ENCODE measurements around the gene MAB21L4. TPM values are rescaled to one million over a fixed set of nuclear protein-coding genes. Genes with fewer than 3 reads are reported as not detected.
A peak's percentile ranks its signal among the peaks of the same experiment; 100 is the strongest.

Gene MAB21L4
- total RNA-seq, 6 experiments from 2014 or later, result 3.7 to 17.0 (median 5.2) TPM

DNA sequence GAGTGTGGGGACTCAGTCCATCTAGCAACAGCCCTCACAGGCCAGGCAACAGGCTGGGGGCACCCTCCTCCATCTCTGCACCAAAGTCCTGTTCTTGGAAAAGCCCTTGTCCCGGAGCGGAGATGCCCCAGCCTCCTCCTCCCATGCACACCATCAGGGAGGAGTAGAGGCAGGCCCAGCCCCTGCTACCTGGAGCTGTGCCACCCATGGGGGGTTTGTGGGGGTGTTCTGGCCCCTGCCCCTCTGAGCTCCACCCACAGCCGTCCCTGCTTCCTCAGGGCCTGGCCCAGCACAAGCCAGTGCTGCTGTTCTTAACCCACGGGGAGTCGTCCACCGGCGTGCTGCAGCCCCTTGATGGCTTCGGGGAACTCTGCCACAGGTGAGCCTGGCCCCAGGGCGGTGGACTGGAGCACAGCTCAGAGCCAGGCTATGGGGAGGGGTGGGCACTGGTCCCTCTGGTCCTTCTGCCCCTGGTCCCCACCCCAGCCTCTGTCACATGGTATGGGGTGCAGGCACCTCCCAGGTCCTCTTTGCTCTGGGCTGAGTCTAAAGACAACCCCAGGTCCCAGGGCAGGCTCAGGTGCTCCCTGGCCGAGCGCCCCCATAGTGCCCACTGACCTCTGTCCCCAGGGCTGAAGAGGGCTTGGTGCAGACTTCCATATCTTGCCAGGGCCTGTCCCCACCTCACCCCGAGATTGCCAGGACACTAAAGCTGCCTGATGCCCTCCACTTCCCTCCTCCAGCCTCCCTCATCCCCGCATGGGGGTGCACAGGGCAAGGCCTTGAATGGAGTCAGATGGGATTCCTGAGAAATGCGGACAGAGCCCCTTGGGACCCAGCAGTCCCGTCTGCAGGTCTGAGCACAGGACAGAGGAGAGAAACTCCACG lies 24.6 kb downstream of the MAB21L4 start:
- Histone ChIP-seq H3K27ac (peak overlapping the region in 2 of 3 donors; percentile 31 to 96), H3K9me3 (no peaks in the 10 kb centered on the region), H3K36me3 (peaks cover 0 to 65% (median 19%) of the 10 kb centered on the region in 4 donors), H3K4me1 (peaks cover 0 to 49% (median 23%) of the 10 kb centered on the region in 4 donors), H3K4me3 (peak overlapping the region; percentile 57 to 93 (median 92)), H3K27me3 (no peaks in the 10 kb centered on the region)
- peak in 1 of 4 donors; percentile 0 for ATAC-seq
- WGBS (ENCODE audit: insufficient coverage, low coverage, low lambda C conversion rate, missing lambda C conversion rate), result 45% methylated on average over 3 of the region's 16 CpGs
- intact Hi-C loops (cut with DNase I), result no loop called here
- DNase-seq, result peak; percentile 21 to 80 (median 76)
- TF ChIP-seq, protein P1, sequence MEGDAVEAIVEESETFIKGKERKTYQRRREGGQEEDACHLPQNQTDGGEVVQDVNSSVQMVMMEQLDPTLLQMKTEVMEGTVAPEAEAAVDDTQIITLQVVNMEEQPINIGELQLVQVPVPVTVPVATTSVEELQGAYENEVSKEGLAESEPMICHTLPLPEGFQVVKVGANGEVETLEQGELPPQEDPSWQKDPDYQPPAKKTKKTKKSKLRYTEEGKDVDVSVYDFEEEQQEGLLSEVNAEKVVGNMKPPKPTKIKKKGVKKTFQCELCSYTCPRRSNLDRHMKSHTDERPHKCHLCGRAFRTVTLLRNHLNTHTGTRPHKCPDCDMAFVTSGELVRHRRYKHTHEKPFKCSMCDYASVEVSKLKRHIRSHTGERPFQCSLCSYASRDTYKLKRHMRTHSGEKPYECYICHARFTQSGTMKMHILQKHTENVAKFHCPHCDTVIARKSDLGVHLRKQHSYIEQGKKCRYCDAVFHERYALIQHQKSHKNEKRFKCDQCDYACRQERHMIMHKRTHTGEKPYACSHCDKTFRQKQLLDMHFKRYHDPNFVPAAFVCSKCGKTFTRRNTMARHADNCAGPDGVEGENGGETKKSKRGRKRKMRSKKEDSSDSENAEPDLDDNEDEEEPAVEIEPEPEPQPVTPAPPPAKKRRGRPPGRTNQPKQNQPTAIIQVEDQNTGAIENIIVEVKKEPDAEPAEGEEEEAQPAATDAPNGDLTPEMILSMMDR (IDR thresholded peaks at IDR 0.05), result no peak
- TF ChIP-seq POLR2A (IDR thresholded peaks at IDR 0.05), result peak; percentile 12

DNA sequence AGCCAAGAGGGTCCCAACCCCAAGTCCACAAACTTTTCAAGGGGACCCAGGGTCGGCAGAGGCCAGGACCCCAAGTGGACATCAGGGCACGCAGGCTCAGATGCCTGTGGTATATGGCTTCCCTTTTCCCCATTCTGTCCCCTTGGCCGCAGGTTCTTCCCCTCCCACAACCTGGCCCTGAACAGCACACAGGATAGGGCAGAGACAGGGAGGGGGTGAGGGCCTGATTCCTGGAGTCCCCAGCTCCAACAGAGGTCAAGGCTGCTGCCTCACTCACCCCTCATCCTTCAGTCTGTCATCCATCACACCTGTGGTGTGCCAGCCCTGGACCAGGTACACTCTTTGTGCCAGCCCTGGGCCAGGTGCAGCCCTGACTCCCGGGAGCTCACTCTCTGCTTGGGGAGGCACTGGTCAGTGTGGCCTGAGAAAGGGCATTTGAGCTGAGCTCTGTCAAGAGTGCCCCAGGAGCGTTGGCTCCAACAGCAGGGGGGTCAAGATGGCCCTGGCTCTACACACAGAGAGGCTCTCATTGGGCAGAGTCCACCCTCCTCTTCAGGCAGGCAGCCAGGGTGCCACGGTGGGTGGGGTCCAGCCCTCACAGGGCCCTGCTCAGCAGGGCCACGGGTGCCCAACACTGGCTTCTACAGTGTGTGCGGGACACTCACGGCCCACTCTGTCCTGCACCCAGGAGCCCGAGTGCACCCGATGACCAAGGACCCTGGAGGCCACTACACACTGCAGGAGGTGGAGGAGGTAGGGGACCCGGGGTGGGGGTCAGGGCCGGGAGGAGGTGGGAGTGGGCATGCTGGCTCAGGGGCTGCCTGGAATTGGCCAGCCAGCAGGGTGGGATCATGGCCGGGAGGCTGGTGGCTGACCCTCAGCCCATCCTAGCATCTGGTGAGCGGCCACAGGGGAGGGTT lies 25.7 kb downstream of the MAB21L4 start:
- Histone ChIP-seq H3K9me3 (no peaks in the 10 kb centered on the region), H3K36me3 (peaks cover 0 to 54% (median 14%) of the 10 kb centered on the region in 4 donors), H3K4me1 (peaks cover 0 to 46% (median 23%) of the 10 kb centered on the region in 4 donors), H3K27me3 (no peaks in the 10 kb centered on the region), H3K4me3 (peak overlapping the region; percentile 57 to 93 (median 92)), H3K27ac (peak overlapping the region in 2 of 3 donors; percentile 59 to 96)
- WGBS (ENCODE audit: insufficient coverage, low coverage, low lambda C conversion rate, missing lambda C conversion rate), result 45% methylated on average over 6 of the region's 15 CpGs
- intact Hi-C loops (cut with DNase I), result no loop called here
- ATAC-seq (peak; percentile 2 to 47 (median 20)), DNase-seq (peak; percentile 34 to 89 (median 84))
- TF ChIP-seq POLR2A (IDR thresholded peaks at IDR 0.05), result peak; percentile 20
- TF ChIP-seq, protein P1 (IDR thresholded peaks at IDR 0.05), result no peak

DNA sequence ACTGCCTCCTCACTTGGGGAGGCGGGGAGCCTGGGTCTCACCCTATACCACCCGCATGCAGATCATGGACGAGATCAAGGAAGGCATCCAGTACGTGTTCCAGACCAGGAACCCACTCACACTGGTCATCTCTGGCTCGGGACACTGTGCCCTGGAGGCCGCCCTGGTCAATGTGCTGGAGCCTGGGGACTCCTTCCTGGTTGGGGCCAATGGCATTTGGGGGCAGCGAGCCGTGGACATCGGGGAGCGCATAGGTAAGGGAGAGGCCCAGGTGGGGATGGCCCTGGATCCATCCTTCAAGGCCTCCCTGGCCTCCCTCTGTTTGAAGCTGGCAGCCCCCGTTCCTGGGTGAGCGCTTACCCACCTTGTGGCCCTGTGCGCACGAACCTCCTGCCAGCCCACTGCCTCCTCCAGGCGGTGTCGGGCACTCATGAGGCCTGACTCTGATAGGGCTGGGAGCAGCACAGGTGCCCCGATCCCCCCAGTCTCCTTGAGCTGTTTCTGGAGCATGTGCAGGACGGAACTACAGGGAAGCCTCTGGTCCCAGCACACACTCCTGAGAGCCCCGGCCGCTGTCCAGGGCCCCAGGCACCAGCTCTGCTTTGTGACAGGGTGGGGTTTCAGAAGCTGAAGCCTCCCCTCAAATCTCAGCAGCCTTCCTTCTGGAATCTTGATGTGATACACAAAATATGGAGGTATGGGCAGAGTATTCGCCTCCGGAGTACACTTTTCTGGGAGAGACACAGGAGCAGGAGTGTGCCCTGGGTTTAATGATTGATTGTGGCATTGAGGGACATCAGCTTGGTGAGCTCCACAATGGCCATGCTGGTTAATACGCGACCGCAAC lies 26.6 kb downstream of the MAB21L4 start:
- peak overlapping the region; percentile 59 to 96 (median 70) for H3K27ac ChIP-seq

More for the DNA sequence above, 26.6 kb downstream of the MAB21L4 start:
- DNase-seq, result no peak
- ATAC-seq, result peak in 3 of 4 donors; percentile 0 to 3 (median 1)
- WGBS (ENCODE audit: insufficient coverage, low coverage, low lambda C conversion rate, missing lambda C conversion rate), result 41% methylated on average over 7 of the region's 25 CpGs
- Histone ChIP-seq H3K4me1 (peaks cover 0 to 43% (median 21%) of the 10 kb centered on the region in 4 donors), H3K36me3 (peaks cover 0 to 46% (median 10%) of the 10 kb centered on the region in 4 donors), H3K4me3 (peak overlapping the region; percentile 57 to 93 (median 92)), H3K9me3 (no peaks in the 10 kb centered on the region), H3K27me3 (no peaks in the 10 kb centered on the region)
- TF ChIP-seq, protein P1 (IDR thresholded peaks at IDR 0.05), result no peak
- no peak for TF ChIP-seq POLR2A (IDR thresholded peaks at IDR 0.05)
- intact Hi-C loops (cut with DNase I), result no loop called here
